NOMO-1 treated with dmso at 0.1 percent for 144 hours (cell line): Measurements from ENCODE around the gene SYT14.
"Not testable (repeated sequence)": the region's sequence is repeated elsewhere in the genome, so short reads cannot be mapped to it uniquely, and the experiment has no call there.

Source experiments
- DNase-seq: peaks from one replicate; lab custom pipeline; 2025; ENCODE audit not compliant: unreplicated experiment; lab: John Stamatoyannopoulos, UW

The SYT14 gene

GRCh38 chr1:210024996-210025395 is 87.0 kb downstream of the SYT14 start:
- no peak for DNase-seq

GRCh38 chr1:210025870-210026269 is 87.9 kb downstream of the SYT14 start:
- no peak for DNase-seq

- DNase-seq = no peak
Observed at GRCh38 chr1:210027994-210028393, 90.0 kb downstream of the SYT14 start.

- DNase-seq = no peak
Observed at GRCh38 chr1:210031473-210031872, 93.5 kb downstream of the SYT14 start.

- DNase-seq = no peak
Observed at GRCh38 chr1:210043058-210043457, 105.0 kb downstream of the SYT14 start.

- DNase-seq = no peak
Observed at GRCh38 chr1:210049616-210050015, 111.6 kb downstream of the SYT14 start.

GRCh38 chr1:210050491-210050890 is 112.5 kb downstream of the SYT14 start:
- DNase-seq = not testable (repeated sequence)

GRCh38 chr1:210053126-210053525 is 115.1 kb downstream of the SYT14 start:
- DNase-seq = no peak

GRCh38 chr1:210057593-210057992 is 119.6 kb downstream of the SYT14 start:
- no peak for DNase-seq

GRCh38 chr1:210061992-210062391 is 124.0 kb downstream of the SYT14 start:
- no peak for DNase-seq

GRCh38 chr1:210070531-210070930 is 132.5 kb downstream of the SYT14 start:
- DNase-seq = no peak

- no peak for DNase-seq
Observed at GRCh38 chr1:210072129-210072528, 134.1 kb downstream of the SYT14 start.

GRCh38 chr1:210072896-210073504 is 135.0 kb downstream of the SYT14 start:
- no peak for DNase-seq

GRCh38 chr1:210074904-210075303 is 136.9 kb downstream of the SYT14 start:
- DNase-seq = no peak

GRCh38 chr1:210076620-210077019 is 138.6 kb downstream of the SYT14 start:
- DNase-seq = no peak

- DNase-seq = no peak
Observed at GRCh38 chr1:210081494-210081893, 143.5 kb downstream of the SYT14 start.

GRCh38 chr1:210085359-210085758 is 147.3 kb downstream of the SYT14 start:
- no peak for DNase-seq

- no peak for DNase-seq
Observed at GRCh38 chr1:210087058-210087457, 149.0 kb downstream of the SYT14 start.

GRCh38 chr1:210089855-210090254 is 151.8 kb downstream of the SYT14 start:
- DNase-seq = no peak

GRCh38 chr1:210092366-210092765 is 154.3 kb downstream of the SYT14 start:
- no peak for DNase-seq

GRCh38 chr1:210093461-210093860 is 155.4 kb downstream of the SYT14 start:
- no peak for DNase-seq

- DNase-seq = no peak
Observed at GRCh38 chr1:210098356-210098755, 160.3 kb downstream of the SYT14 start.

GRCh38 chr1:210099921-210100320 is 161.9 kb downstream of the SYT14 start:
- DNase-seq = no peak
